HG02798 (cell line): ENCODE data around the gene IWS1.
"Not testable (repeated sequence)": the region's sequence is repeated elsewhere in the genome, so short reads cannot be mapped to it uniquely, and the experiment has no call there.

Experiments
- ATAC-seq: cut with Tn5 transposase; IDR thresholded peaks from one replicate; pipeline ENCODE4 v1.9.1; 2021; ENCODE audit warnings: mild to moderate bottlenecking; ENCODE audit not compliant: unreplicated experiment, poor library complexity

Gene IWS1

DNA sequence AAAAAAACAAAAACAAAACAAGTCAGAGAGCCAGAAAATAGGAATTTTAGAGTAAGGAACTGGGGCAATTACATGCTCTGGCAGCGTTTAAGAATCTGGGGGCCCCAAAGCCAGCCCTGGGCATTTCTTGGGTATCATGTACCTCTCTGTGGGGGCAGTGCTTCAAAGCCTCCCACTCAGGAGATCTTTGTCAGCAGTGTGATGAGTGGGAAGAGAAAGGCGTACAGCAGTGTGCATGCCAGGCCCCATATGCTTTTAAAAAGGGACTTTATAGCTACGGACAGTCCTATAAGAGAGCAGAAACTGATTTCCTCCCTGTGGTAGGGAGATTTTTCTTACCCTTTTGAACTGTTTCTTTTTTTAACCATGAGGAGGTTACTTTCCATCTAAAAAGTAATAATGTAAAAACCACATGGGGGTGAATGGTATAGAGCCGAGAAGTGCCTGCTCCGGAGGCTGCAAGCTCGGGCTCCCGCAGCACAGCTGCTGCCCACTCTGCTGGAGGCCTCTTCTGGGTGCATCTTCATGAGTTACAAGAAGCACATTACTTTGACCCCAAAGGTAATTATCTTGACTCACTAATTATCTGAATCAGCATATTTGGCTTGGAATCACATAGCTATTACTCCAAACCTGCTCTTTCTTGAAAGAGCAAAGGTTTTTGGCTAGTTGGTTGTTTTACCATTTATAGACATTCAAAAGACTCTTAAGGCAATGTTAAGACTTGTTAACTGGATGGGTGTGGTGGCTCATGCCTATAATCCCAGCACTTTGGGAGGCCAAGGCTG is 61.6 kb downstream of the IWS1 start:
- ATAC-seq: no peak

DNA sequence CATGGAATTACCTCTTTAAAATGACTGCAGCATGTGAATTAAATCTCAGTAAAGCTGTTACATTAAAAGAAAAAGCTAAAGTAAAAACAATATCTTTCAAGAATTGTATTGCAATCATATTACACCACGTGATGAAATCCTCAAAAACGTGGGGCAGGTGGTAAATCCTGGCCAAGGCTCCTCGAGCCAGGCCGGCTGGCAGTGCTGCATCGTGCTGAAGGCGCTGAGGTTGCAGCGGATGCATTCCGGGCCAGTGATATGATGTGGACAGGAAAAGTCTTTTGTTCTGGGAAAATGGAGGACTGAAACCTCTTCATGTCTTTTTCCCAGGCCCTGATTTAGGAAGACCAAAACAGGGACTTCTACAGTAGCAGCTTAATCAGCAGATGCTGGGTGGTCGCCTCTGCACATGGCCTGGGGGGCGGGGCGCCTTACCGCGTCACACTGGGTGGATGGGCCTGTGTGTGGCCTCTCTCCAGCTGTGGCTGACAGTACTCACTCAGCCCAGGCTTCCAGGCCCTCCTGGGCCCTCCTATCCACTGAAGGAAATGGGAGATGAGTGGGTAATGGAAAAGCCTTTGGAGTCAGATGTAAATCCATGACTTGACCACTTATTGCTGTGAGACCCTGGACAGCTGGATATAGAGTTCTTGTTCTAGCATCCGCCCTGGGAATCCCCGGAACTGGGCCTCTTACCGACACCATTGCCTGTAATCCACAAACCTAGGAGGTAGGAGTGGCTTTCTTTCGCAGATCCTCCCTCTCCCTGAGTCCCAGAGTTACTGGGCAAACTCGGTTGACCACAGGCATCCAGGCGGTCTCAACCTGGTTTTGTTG is 62.9 kb downstream of the IWS1 start:
- ATAC-seq: no peak

DNA sequence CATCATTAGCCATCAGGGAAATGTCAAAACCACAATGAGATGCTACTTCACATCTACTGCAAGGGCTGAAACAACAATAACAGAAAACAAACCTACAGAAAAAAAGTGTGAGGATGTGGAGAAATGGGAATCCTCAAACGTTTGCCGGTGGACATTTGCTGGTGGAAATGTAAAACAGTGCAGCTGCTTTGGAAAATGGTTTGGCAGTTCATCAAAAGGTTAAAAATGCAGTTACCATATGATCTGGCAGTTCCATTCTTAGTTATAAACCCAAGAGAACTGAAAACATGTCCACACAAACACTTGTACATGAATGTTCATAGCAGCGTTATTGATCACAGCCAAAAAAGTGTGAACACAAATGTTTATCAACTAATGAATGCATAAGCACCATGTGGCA is 63.8 kb downstream of the IWS1 start:
- ATAC-seq: no peak

DNA sequence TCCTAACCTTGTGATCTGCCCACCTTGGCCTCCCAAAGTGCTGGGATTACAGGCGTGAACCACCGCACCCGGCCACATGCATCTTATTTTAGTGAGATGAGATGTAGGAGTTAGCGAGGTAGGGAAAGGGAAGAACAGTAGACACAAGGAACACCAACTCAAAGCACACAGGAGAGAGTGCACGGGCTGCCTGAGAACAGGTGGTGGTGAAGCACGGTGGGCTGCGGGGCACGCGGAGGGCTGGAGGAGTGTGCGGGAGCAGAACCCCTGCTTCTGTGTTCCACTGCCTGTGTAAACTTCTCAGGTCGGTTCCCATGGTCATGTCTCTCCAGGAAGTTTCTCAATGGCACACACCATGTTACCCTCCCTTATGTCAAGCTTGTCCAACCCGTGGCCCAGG is 69.3 kb downstream of the IWS1 start:
- no peak for ATAC-seq

DNA sequence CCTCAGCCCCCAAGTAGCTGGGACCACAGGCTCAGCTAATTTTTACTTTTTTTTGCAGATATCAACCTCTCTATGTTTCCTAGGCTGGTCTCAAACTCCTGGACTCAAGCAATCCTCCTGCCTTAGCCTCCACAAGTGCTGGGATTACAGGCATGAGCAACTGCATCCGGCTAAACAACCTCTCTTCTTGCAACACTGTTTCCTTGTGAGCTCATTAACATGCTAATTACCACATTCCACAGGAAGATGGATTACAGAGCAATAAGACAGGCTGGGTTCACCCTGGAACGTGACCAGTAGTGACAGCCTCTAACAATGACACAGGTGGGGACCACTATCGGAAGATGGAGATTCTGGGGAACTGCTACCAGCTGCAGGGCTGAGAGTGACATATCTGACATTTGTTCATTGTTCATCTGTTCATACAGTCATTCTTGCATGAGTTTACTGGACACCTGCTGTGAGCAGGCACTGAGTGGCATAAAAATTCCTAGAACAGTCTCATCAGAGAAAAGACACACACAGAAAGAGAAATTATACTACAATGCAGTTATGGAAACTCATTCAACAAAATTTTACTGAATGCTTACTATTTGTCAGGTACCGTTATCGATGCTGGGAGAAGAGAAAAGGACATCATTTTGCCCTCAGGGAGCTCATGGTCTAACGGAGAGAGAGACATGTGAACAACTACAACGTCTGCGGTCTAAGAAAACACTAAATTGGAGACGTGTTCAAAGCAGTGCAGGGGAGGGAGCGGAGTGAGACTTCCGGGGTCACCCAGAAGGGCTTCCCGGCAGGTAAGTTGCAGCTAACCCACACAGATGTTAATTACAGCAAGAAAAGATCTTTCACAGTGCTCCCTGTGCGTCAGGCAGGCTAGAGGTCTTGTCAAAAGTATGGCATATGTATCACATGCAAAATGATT is 70.5 kb downstream of the IWS1 start:
- no peak for ATAC-seq

DNA sequence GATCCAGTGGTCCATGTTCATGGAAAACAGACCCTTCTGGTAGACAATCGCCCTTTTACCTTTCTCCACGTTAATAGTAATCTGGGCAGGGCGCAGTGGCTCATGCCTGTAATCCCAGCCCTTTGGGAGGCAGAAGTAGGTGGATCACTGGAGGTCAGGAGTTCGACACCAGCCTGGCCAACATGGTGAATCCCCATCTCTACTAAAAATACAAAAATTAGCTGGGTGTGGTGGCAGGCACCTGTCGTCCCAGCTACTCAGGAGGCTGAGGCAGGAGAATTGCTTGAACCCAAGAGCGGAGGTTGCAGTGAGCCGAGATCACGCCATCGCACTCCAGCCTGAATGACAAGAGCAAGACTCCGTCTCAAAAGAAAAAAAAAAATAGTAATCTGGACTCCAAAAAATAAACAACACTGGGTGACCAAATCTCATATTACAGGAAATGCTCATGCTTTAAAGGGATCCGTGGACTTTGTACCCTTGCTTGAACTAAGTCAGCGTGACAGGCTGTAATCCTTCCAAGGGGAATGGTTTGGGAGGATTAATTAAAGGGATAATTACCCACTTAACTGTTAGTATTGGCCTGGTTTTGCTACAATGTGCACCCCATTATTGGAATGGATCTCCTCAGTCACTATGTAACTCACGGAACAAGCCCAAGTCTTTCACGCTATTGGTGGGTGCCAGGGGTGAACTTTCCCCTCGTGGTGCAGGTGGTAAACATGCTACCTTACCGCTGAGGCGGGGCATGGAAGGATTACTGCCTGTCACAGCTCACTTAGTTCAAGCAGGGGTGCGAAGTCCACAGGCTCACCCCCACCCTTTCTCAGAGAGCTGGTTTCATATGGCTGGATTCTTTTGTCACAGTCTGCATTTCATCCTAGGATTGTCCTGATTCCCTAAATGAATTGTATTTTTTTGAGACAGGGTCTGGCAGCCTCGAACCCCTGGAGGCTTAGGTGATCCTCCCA is 71.4 kb downstream of the IWS1 start:
- no peak for ATAC-seq

DNA sequence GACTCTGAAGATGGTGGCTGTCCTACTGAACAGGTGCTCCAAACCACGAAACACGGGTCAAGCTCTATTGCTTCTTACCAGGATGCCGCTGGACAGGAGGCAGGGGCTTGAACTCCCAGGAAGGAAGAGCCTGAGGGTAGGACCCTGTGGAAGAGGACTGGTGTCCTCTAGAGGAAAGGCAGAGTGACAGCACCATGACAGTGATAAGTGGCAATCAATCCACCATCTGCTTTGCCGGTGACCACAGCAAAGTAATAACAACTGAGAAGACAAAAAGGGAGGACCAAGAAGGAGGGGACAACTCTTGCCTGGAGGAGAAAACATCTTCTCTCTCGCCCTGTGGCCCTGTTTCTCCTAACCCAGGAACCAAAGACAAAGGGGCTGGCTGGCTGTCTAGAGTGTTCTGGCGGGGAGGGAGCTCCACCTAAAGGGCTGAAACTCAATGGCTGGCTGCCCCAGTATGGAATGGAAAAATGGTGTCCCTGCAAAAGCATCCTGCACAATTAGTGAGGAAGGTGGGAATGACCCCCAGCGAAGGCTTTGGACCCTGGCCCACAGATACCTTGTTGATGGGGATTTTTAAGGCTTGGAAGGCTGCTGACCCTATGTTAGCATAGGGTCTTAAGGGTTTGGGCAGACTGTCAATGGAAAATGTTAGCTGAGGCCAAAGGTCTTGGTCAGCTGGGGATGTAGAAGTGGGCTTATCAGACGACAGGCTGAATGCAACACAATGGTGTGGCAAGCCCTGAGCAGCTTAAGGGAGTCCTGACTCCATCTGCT is 72.7 kb downstream of the IWS1 start:
- ATAC-seq: no peak

GRCh38 chr2:127453013-127453391 is 73.3 kb downstream of the IWS1 start:
- no peak for ATAC-seq

GRCh38 chr2:127452423-127452822 is 73.9 kb downstream of the IWS1 start:
- ATAC-seq: not testable (repeated sequence)

DNA sequence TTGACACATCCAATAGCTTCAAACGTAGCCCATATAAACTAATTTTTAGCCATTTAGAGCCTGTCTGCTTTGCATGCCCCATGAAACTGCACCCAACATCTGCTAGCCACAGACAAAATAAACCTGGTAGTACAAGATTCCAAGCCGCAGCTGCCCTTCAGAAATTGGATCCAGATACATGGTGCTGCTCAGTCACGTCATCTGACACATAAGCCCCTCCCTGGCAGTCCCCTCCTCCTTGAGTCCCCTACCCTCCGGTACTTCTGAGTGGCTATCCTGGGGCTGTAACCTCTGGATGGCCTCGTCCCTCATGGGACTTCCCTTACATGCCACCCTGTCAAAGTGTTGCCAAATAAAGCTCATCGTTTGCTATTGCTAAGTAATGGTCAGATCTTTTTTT is 74.3 kb downstream of the IWS1 start:
- ATAC-seq: no peak

GRCh38 chr2:127449898-127450297 is 76.4 kb downstream of the IWS1 start:
- ATAC-seq: no peak

DNA sequence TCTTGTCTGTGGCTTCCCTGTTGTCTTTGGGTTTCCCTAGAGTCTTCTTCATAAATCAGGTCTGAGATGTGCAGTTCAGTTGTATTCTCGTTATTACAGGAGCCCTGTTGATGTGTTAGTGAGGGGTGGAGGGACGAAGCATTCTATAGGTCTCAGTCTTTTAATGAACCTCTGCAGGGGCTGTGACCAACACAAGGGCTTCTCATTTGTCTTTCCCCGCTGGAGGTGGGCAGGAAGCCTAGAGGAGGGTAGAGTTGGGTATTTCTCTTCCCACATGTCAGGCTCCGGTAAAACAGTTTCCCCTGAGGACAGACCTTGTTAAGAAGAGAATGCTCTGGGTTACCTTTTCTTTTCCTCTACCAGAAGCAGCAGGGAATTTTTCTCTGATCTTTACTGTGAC is 76.9 kb downstream of the IWS1 start:
- no peak for ATAC-seq

DNA sequence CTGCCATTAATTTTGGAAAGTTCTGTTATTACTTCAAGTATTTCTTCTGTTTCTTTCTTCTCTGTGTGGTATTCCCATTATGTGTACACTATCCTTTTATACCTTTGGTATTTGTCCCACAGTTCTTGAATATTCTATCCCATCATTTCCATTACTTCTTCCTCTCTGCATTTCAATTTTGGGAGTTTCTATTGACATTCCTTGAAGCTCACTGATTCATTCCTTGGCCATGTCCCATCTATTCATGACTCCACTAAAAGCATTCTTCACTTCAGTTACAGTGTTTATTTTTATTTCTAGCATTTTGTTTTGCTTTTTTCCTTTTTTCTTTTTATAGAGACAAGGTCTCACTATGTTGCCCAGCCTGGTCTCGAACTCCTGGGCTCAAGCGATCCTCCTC is 77.8 kb downstream of the IWS1 start:
- ATAC-seq: no peak

GRCh38 chr2:127439343-127439742 is 86.9 kb downstream of the IWS1 start:
- ATAC-seq: no peak

DNA sequence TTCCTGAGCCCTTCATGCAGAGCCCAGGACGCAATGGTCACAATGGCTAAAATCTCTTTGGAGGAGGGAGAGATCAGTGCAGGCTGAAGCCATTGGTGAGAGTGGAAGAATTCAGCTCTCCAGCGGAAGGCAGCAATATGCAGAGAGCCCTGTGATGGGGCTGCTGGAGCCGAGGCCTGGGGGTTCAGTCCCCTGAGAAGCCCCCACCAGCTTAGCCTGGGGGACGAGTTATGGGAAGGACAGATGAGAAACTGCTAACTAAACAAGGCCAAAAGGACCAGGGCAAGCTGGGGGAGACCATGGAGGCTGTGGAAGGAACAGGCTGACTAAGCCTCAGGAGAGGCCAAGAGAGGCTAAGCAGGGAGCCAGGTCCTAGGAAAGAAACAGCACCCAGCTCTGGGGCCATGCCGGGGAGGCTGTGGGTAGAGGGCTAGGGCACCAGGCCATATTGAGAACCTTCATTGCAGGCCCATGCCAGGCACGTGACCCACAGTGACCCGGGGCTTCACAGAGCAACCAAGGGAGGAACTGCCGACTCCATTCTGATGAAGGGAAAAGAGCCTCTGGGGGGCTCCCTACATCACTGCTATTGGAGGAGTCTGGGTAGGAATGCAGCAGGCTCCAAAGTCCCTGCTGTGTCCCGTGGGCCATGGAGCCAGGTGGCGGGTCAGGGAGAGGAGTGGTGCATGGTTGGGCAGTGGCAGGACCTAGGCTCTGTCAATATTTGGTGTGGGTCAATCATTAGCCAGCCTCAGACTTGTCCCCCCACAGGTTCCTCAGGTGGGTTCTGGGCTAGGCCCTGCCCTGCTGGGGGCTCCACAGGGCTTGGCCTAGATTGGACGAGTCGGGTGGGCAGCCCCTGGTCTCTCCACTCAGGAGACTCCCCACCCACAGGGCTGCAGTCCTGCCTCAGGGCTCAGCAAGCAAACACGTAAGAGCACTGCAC is 88.2 kb downstream of the IWS1 start:
- no peak for ATAC-seq

- no peak for ATAC-seq
Observed at GRCh38 chr2:127437056-127437455, 89.2 kb downstream of the IWS1 start.

- ATAC-seq: no peak
Observed at GRCh38 chr2:127434515-127434914, 91.8 kb downstream of the IWS1 start.
